RCC 7860 (cell line): ENCODE results near the gene ZNF821.
"Not testable (repeated sequence)": the region's sequence is repeated elsewhere in the genome, so short reads cannot be mapped to it uniquely, and the experiment has no call there.

Experiments
- DNase-seq: peaks from one replicate; pipeline ENCODE4 v3.0.0-alpha.2; 2015; ENCODE audit warnings: low spot score
- FAIRE-seq: peaks from 2 replicates; lab custom pipeline; 2012; peaks lifted over from hg19 to GRCh38; lab: Jason Lieb, UNC

Gene ZNF821

DNA sequence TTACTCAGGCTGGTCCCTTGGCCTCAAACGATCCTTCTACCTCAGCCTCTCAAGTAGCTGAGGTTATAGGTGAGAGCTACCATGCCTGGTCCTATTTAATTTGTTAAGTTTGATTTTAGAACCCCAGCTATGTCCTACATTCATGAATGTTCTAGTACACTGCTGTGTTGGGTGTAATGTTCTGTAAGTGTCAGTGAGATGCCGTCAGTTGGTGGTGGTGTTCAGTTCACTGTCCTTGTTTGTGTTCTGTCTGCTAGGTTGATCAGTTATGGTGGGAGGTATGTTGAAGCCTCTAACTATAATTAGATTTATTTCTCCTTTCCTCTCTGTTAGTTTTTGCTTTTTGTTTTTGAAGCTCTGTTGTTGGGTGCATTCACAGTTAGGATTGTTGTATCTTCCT, 19.6 kb upstream of the ZNF821 start:
- FAIRE-seq (no peak), DNase-seq (no peak)

GRCh38 chr16:71902656-71903365, 18.8 kb upstream of the ZNF821 start:
- DNase-seq: no peak
- FAIRE-seq: no peak

- DNase-seq: no peak
- FAIRE-seq: no peak
Observed at GRCh38 chr16:71899171-71899570, 15.2 kb upstream of the ZNF821 start.

GRCh38 chr16:71896764-71897368, 12.9 kb upstream of the ZNF821 start:
- no peak for FAIRE-seq
- DNase-seq: no peak

- no peak for FAIRE-seq
- no peak for DNase-seq
Observed at GRCh38 chr16:71895679-71896365, 11.8 kb upstream of the ZNF821 start.

GRCh38 chr16:71894921-71895678, 11.1 kb upstream of the ZNF821 start, which contains the start of gene IST1:
Gene IST1, plus strand, starts transcription at chr16:71895531. Its CDS starts 20,110 bp downstream, at chr16:71915641.
- DNase-seq (peak; percentile 91), FAIRE-seq (peak; percentile 75)

DNA sequence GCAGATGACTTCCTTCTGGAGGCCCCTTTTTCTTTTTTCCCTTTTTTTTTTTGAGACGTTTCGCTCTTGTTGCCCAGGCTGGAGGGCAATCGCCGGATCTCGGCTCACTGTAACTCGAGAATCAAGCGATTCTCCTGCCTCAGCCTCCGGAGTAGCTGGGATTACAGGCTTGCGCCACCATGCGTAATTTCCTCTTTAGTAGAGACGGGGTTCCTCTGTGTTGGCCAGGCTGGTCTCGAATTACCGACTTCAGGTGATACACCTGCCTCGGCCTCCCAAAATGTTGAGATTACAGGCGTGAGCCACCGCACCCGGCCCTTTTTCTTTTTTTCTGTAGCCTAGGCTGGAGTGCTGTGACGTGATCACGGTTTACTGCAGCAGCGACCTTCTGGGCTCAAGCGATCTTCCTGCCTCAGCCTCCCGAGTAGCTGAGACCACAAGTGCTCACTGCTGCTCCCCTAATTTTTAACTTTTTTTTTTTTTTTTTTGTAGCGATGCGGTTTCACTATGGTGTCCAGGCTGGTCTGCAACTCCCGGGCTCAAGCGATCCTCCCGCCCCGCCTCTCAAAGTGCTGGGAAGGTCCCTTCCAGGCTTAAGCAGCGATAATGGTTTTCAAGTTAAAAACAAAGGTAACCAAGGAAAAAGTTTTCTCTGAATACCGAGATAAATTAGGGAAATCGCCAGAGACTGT, 10.4 kb upstream of the ZNF821 start:
- no peak for FAIRE-seq
- DNase-seq: no peak

- no peak for DNase-seq
- no peak for FAIRE-seq
Observed at GRCh38 chr16:71893888-71894228, 9.9 kb upstream of the ZNF821 start.

DNA sequence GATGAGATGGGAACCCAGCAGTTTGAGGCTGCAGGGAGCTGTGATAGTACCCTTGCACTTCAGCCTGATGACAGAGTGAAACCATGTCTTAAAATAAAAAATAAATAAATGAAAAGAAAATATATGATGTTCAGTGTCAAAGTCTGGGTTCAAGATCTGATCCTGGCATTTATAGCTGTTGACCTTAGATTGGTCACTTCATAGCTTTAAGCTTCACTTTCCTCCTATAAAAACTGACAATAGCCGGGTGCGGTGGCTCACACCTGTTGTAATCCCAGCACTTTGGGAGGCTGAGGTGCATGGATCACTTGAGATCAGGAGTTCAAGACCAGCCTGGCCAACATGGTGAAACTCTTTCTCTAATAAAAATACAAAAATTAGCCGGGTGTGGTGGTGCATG, 5.2 kb upstream of the ZNF821 start:
- FAIRE-seq: no peak

DNA sequence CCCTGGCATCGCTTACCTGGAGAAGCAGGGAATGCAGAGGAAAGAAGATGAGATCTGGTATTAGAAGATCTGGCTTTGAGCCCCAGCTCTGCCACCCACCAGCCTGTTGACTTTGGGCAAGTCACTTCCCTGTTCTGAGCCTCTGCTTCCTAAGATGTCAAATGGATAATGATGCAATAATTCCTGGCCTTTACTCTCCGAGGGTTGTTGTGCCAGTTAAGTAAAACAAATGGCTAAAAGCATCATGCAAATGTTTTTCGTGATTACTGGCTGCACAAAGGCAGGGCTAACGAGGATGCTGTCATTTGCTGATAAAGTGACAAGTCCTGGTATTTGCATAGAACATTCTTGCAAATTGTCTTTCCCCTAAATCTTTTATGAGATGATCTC, 1.3 kb upstream of the ZNF821 start:
- FAIRE-seq: no peak

More for the DNA sequence above, 5.2 kb upstream of the ZNF821 start:
- DNase-seq: no peak

GRCh38 chr16:71883168-71883848, 674 bp downstream of the ZNF821 start:
- DNase-seq: no peak
- FAIRE-seq: no peak

More for the DNA sequence above, 1.3 kb upstream of the ZNF821 start:
- DNase-seq: no peak

DNA sequence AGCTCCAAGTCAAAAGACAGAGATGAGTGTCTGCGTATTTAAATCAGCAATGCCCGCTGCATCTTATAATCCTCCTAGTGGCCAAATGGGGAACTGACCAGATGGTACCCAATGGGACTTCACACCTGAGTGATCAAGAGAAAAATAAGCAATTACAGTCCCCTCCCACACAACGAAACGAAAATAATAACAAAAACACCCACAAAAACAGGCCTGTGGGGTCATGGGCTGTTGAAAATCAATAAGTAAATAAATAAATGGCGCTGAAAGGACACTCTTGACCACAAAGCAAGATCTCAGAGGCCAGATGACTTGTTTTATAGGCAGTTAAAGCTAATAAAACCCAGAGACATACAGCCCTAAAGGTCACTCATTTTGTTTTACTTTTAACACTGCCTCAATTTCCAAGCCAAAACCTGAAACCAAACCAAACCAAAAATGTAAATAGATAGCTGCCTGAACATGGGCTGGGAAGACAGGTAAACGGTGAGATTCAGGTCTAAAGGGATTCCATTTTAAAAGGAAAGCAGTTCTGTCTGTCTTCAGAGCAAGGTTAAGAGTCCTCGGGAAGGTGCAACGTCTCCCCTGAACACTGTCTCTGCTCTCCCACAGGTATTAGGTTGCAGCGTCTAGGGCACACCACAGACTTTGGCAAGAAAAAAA, 1.3 kb downstream of the ZNF821 start:
- DNase-seq (peak; percentile 58), FAIRE-seq (peak; percentile 61)

GRCh38 chr16:71880176-71880575, 3.8 kb downstream of the ZNF821 start:
- no peak for DNase-seq
- FAIRE-seq: no peak

GRCh38 chr16:71878911-71879310, 5.1 kb downstream of the ZNF821 start:
- FAIRE-seq (no peak), DNase-seq (no peak)

GRCh38 chr16:71873199-71873598, 10.8 kb downstream of the ZNF821 start:
- DNase-seq: no peak
- FAIRE-seq: no peak

GRCh38 chr16:71870818-71871217, 13.2 kb downstream of the ZNF821 start:
- DNase-seq: no peak
- FAIRE-seq: no peak

DNA sequence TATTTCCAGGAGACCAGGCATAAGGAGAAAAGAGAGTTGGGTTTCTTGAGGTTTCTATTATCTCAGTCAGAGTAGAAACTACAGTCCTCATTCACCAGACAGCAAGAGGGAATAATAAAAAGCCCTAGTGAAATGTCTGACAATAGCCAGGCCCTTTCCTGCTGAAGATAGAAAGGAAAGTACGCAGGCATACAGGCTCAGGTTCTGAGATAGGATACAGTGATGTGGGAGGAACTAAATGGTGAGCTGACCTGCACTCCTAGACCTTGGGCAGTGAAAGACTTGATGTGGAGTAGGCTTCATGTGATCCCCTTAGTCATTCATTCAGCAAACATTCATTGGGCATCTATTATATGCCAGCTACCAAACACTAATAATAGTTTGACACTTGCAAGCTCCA, 14.9 kb downstream of the ZNF821 start:
- no peak for DNase-seq
- FAIRE-seq: no peak

DNA sequence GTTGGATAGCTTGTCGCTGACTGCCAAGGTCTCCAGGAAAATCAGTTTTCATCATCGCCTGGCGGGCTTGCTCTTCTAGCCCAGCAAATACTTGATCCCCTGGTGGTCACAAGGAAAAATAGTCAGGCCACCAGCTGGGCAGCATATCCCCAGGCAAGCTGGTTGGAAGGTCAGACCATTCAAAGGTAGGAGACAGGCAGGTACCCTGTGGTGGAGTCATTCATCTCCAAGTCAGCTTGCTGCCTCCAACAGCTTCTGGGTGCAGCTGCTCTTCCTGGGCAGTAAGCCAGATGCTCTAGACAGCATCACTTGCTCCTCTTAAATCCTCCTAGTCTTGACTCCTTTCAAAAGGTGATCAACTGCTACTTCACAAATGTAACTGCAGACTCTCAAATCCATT, 16.0 kb downstream of the ZNF821 start:
- DNase-seq (no peak), FAIRE-seq (no peak)

DNA sequence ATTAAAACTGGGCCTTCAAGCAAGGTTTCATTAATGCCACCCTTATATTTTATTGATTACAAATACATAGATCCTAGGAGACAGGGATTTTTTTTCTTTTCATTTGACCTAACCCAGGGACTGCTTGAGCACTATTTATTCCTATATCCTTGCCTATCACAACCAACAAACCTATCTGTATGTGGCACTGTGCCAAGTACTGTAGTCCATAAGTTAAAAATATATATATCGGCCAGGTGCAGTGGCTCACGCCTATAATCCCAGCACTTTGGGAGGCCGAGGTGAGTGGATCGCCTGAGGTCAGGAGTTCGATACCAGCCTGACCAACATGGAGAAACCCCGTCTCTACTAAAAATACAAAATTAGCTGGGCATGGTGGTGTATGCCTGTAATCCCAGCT, 16.8 kb downstream of the ZNF821 start:
- DNase-seq, FAIRE-seq: not testable (repeated sequence)
